Stimulated activated naive CD8-positive, alpha-beta T cell treated with anti-CD3 and anti-CD28 coated beads, Interleukin-15, Interleukin-2, amounts not matched to agents 100 ng/mL and 50 ng/mL, for 24 hours (primary cell): ENCODE results near the gene CMTM8.
"Not testable (repeated sequence)": the region's sequence is repeated elsewhere in the genome, so short reads cannot be mapped to it uniquely, and the experiment has no call there.

Experiments used
- H3K27ac Mint-ChIP-seq: one replicate; pipeline ENCODE4 v1.8.0; 2021; ENCODE audit warnings: mild to moderate bottlenecking, mixed read lengths
- H3K27me3 Mint-ChIP-seq: one replicate; pipeline ENCODE4 v1.8.0; 2021; ENCODE audit warnings: mixed read lengths
- H3K36me3 Mint-ChIP-seq: one replicate; pipeline ENCODE4 v1.8.0; 2021; ENCODE audit warnings: low read depth, mixed read lengths
- H3K4me1 Mint-ChIP-seq: one replicate; pipeline ENCODE4 v1.8.0; 2021; ENCODE audit warnings: low read depth, mixed read lengths
- H3K4me3 Mint-ChIP-seq: one replicate; pipeline ENCODE4 v1.8.0; 2021; ENCODE audit warnings: mild to moderate bottlenecking, mixed read lengths
- H3K9me3 Mint-ChIP-seq: one replicate; pipeline ENCODE4 v1.8.0; 2021; ENCODE audit warnings: mixed read lengths

Gene CMTM8

GRCh38 chr3:32374788-32375595, 136.5 kb downstream of the CMTM8 start:
- H3K36me3 Mint-ChIP-seq: no peaks in the 10 kb centered on the region
- H3K27ac Mint-ChIP-seq: peak overlapping the region; percentile 74
- no peaks in the 10 kb centered on the region for H3K27me3 Mint-ChIP-seq
- H3K4me1 Mint-ChIP-seq: peaks cover 27% of the 10 kb centered on the region
- H3K4me3 Mint-ChIP-seq: no peak overlapping the region
- H3K9me3 Mint-ChIP-seq: no peaks in the 10 kb centered on the region

- Mint-ChIP-seq H3K27me3 (no peaks in the 10 kb centered on the region), H3K4me1 (peaks cover 27% of the 10 kb centered on the region), H3K4me3 (no peak overlapping the region), H3K9me3 (no peaks in the 10 kb centered on the region), H3K36me3 (no peaks in the 10 kb centered on the region), H3K27ac (no peak overlapping the region)
These were observed 137.1 kb downstream of the CMTM8 start for GRCh38 chr3:32375596-32375930.

GRCh38 chr3:32376115-32376514, 137.6 kb downstream of the CMTM8 start:
- no peak overlapping the region for H3K4me3 Mint-ChIP-seq
- no peak overlapping the region for H3K27ac Mint-ChIP-seq
- no peaks in the 10 kb centered on the region for H3K27me3 Mint-ChIP-seq
- H3K36me3 Mint-ChIP-seq: no peaks in the 10 kb centered on the region
- peaks cover 23% of the 10 kb centered on the region for H3K4me1 Mint-ChIP-seq
- no peaks in the 10 kb centered on the region for H3K9me3 Mint-ChIP-seq

GRCh38 chr3:32379831-32380500, 141.5 kb downstream of the CMTM8 start:
- Mint-ChIP-seq H3K4me1 (peaks cover 10% of the 10 kb centered on the region), H3K27ac (no peak overlapping the region), H3K27me3 (no peaks in the 10 kb centered on the region), H3K4me3 (no peak overlapping the region), H3K36me3 (no peaks in the 10 kb centered on the region), H3K9me3 (no peaks in the 10 kb centered on the region)

- Mint-ChIP-seq H3K36me3 (no peaks in the 10 kb centered on the region), H3K4me3 (no peak overlapping the region), H3K9me3 (no peaks in the 10 kb centered on the region), H3K4me1 (peaks cover 13% of the 10 kb centered on the region), H3K27ac (no peak overlapping the region), H3K27me3 (no peaks in the 10 kb centered on the region)
These were observed 143.4 kb downstream of the CMTM8 start for GRCh38 chr3:32381922-32382321.

- no peak overlapping the region for H3K4me3 Mint-ChIP-seq
- H3K4me1 Mint-ChIP-seq: peaks cover 14% of the 10 kb centered on the region
- no peaks in the 10 kb centered on the region for H3K9me3 Mint-ChIP-seq
- no peak overlapping the region for H3K27ac Mint-ChIP-seq
- H3K36me3 Mint-ChIP-seq: no peaks in the 10 kb centered on the region
- no peaks in the 10 kb centered on the region for H3K27me3 Mint-ChIP-seq
These were observed 144.7 kb downstream of the CMTM8 start for GRCh38 chr3:32383136-32383711.

GRCh38 chr3:32384938-32385337, 146.5 kb downstream of the CMTM8 start:
- H3K4me1 Mint-ChIP-seq: peaks cover 29% of the 10 kb centered on the region
- no peaks in the 10 kb centered on the region for H3K9me3 Mint-ChIP-seq
- no peaks in the 10 kb centered on the region for H3K27me3 Mint-ChIP-seq
- H3K27ac Mint-ChIP-seq: no peak overlapping the region
- H3K36me3 Mint-ChIP-seq: no peaks in the 10 kb centered on the region
- no peak overlapping the region for H3K4me3 Mint-ChIP-seq

- peaks cover 40% of the 10 kb centered on the region for H3K4me1 Mint-ChIP-seq
- H3K27ac Mint-ChIP-seq: no peak overlapping the region
- H3K36me3 Mint-ChIP-seq: peaks cover 1% of the 10 kb centered on the region
- no peaks in the 10 kb centered on the region for H3K9me3 Mint-ChIP-seq
- no peaks in the 10 kb centered on the region for H3K27me3 Mint-ChIP-seq
- H3K4me3 Mint-ChIP-seq: no peak overlapping the region
These were observed 149.0 kb downstream of the CMTM8 start for GRCh38 chr3:32387512-32387911.

GRCh38 chr3:32389577-32389976, 151.1 kb downstream of the CMTM8 start:
- peak overlapping the region; percentile 28 for H3K27ac Mint-ChIP-seq
- not testable (repeated sequence) for H3K9me3 Mint-ChIP-seq, H3K4me3 Mint-ChIP-seq, H3K36me3 Mint-ChIP-seq, H3K27me3 Mint-ChIP-seq
- peaks cover 60% of the 10 kb centered on the region for H3K4me1 Mint-ChIP-seq

- H3K4me1 Mint-ChIP-seq: peaks cover 65% of the 10 kb centered on the region
- no peaks in the 10 kb centered on the region for H3K27me3 Mint-ChIP-seq
- peak within 1 kb of the TSS; percentile 94 for H3K27ac Mint-ChIP-seq
- peaks cover 17% of the 10 kb centered on the region for H3K36me3 Mint-ChIP-seq
- peak within 1 kb of the TSS; percentile 93 for H3K4me3 Mint-ChIP-seq
- no peaks in the 10 kb centered on the region for H3K9me3 Mint-ChIP-seq
These were observed 153.4 kb downstream of the CMTM8 start, which contains the start of gene CMTM7 for GRCh38 chr3:32391643-32392535. CMTM7 (plus strand) TSS chr3:32391853; CDS start chr3:32391907, 54 bp downstream.

- H3K27me3 Mint-ChIP-seq: no peaks in the 10 kb centered on the region
- H3K36me3 Mint-ChIP-seq: peaks cover 17% of the 10 kb centered on the region
- H3K9me3 Mint-ChIP-seq: no peaks in the 10 kb centered on the region
- peak overlapping the region; percentile 93 for H3K4me3 Mint-ChIP-seq
- peak overlapping the region; percentile 94 for H3K27ac Mint-ChIP-seq
- H3K4me1 Mint-ChIP-seq: peaks cover 66% of the 10 kb centered on the region
These were observed 154.2 kb downstream of the CMTM8 start for GRCh38 chr3:32392536-32393302.

GRCh38 chr3:32395496-32395895, 157.0 kb downstream of the CMTM8 start:
- Mint-ChIP-seq H3K4me3 (no peak overlapping the region), H3K27me3 (no peaks in the 10 kb centered on the region), H3K4me1 (peaks cover 69% of the 10 kb centered on the region), H3K9me3 (no peaks in the 10 kb centered on the region), H3K27ac (peak overlapping the region; percentile 12), H3K36me3 (peaks cover 17% of the 10 kb centered on the region)

GRCh38 chr3:32397941-32398340, 159.5 kb downstream of the CMTM8 start:
- H3K27me3 Mint-ChIP-seq: no peaks in the 10 kb centered on the region
- peaks cover 74% of the 10 kb centered on the region for H3K4me1 Mint-ChIP-seq
- H3K27ac Mint-ChIP-seq: no peak overlapping the region
- no peak overlapping the region for H3K4me3 Mint-ChIP-seq
- no peaks in the 10 kb centered on the region for H3K9me3 Mint-ChIP-seq
- peaks cover 12% of the 10 kb centered on the region for H3K36me3 Mint-ChIP-seq

GRCh38 chr3:32398531-32398930, 160.1 kb downstream of the CMTM8 start:
- Mint-ChIP-seq H3K27ac (peak overlapping the region; percentile 0), H3K4me1 (peaks cover 74% of the 10 kb centered on the region), H3K4me3 (no peak overlapping the region), H3K9me3 (no peaks in the 10 kb centered on the region), H3K27me3 (no peaks in the 10 kb centered on the region), H3K36me3 (peaks cover 9% of the 10 kb centered on the region)
